GM12865 (cell line): ENCODE data around the gene MMP19.
"Not testable (repeated sequence)": the region's sequence is repeated elsewhere in the genome, so short reads cannot be mapped to it uniquely, and the experiment has no call there.

Experiments
- DNase-seq: peaks from one replicate; pipeline ENCODE4 v3.0.0; 2010; ENCODE audit warnings: low read depth
- H3K4me3 ChIP-seq: 2 replicates; pipeline ENCODE4 v1.5.1; 2011; ENCODE audit warnings: mild to moderate bottlenecking, low read depth, low read length, control low read depth
- CTCF ChIP-seq: IDR thresholded peaks from 2 replicates; pipeline ENCODE4 v1.5.1; 2011; ENCODE audit warnings: low read length, control low read depth, low read depth, inconsistent platforms; ENCODE audit not compliant: insufficient read depth; ENCODE audit errors: missing control alignments

The MMP19 gene

DNA sequence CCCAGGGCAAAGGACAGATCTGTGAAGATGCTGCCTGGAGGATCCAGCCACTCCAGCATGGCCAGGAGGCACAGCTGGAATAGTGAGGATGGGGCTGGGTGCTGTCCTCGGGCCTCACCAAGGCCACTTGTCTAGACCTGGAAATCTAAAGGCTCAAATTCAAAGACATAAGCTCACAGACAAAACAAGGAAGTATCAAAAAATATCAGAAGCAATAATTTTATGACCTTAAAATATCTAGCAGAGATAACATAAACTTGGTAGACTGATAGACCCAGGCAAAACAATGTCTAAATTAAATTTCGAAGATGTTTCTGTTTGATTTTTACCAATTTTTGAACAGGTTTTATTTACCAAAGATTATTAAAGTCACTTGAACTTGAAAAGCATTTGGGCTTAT lies 22.6 kb upstream of the MMP19 start:
- no peak for TF ChIP-seq CTCF
- DNase-seq: no peak
- H3K4me3 ChIP-seq: no peak overlapping the region

GRCh38 chr12:55862931-55863330 lies 20.2 kb upstream of the MMP19 start:
- not testable (repeated sequence) for DNase-seq, H3K4me3 ChIP-seq

DNA sequence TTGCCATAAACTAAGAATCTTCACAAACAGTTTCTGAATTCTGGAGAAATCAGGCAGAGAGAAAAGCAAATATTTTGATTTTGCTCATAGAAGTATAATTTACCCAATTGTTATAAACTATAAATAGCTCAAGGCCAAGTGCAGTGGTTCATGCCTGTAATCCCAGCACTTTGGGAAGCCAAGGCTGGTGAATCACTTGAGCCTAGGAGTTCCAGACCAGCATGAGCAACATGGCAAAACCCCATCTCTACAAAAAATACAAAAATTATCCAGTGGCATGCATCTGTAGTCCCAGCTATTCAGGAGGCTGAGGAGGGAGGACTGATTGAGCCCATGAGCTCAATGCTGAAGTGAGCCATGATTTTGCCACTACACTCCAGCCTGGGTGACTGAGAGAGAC lies 19.6 kb upstream of the MMP19 start:
- no peak for DNase-seq
- TF ChIP-seq CTCF: no peak
- H3K4me3 ChIP-seq: no peak overlapping the region

- no peak for TF ChIP-seq CTCF
- no peak for DNase-seq
These were observed 19.1 kb upstream of the MMP19 start for GRCh38 chr12:55861871-55862270.

GRCh38 chr12:55861396-55861795 lies 18.7 kb upstream of the MMP19 start:
- no peak for TF ChIP-seq CTCF
- no peak overlapping the region for H3K4me3 ChIP-seq
- no peak for DNase-seq

More at GRCh38 chr12:55861871-55862270, 19.1 kb upstream of the MMP19 start:
- no peak overlapping the region for H3K4me3 ChIP-seq

DNA sequence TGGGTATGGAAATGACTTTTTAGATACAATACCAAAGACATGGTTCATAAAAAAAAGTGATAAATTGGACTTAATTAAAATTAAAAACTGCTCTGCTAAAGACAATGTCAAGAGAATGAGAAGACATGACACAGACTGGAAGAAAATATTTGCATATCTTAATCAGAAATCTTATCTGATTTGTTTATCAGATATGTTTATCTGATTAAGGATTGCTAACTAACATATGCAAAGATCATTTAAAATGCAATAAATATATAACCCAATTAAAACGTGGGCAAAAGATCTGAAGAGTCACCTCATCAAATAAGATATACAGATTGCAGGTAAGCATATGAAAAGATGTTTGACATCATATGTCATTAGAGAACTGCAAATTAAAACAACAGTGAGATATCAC lies 10.0 kb upstream of the MMP19 start:
- no peak overlapping the region for H3K4me3 ChIP-seq
- no peak for DNase-seq
- TF ChIP-seq CTCF: no peak

DNA sequence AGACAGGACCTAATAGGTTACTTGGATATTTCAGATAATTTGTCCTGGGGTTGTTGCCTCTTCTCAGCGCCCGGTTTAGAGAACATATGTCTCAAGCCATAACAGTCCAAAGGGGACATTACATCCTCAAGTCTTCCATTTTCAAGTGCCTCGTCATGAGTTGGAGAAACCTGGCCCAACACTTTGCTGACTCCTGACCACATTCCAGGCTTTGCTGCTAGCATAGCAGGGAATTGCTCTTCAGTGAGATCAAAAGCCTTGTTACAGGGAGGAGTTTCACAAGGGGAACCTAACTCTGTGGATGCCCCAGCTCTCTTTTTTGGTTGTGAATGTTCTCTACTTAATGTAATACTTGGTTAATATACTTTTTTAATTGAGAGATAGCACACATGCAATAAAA lies 8.2 kb upstream of the MMP19 start:
- no peak for DNase-seq
- no peak for TF ChIP-seq CTCF
- H3K4me3 ChIP-seq: no peak overlapping the region

DNA sequence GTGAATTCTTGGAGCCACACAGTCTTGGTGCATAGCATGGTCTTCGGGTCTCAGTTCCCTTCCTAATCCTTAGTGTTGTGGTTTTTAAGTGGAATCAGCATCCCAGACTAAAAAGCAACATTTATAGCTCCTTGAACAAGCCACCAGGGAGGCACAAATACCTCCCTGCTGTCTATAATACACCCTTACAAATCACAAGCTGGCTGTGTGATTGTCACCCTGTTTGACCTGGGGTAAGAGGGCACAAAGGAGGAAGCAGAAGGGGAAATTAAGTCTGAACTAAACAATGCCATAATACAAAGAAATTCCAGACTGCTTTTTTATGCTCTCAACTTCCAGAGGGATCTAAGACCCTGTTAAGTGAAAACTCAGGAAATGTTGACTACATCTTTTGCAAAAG lies 7.7 kb upstream of the MMP19 start:
- no peak for DNase-seq
- H3K4me3 ChIP-seq: no peak overlapping the region
- no peak for TF ChIP-seq CTCF
